Measurements from ENCODE around the gene ARID3C.

Gene ARID3C

GRCh38 chr9:34662526-34663302 is 33.8 kb upstream of the ARID3C start, which contains the start of gene CCL27:
TSS of gene CCL27 (minus strand) at chr9:34662657. CDS start at chr9:34662633, 24 bp downstream.
- no peak within 1 kb of the TSS for H3K4me3 ChIP-seq (ENCODE audit: low read depth, low read length)
- H3K27me3 ChIP-seq (replicated peaks) = no peaks in the 10 kb centered on the region
- H3K27ac ChIP-seq = no peak within 1 kb of the TSS
- no peaks in the 10 kb centered on the region for H3K36me3 ChIP-seq (replicated peaks)
- in situ Hi-C loops (cut with HindIII; ENCODE audit: low pct_ligation_motif_present, low sequenced_read_pairs) = no loop called here
- TF ChIP-seq, protein P1, sequence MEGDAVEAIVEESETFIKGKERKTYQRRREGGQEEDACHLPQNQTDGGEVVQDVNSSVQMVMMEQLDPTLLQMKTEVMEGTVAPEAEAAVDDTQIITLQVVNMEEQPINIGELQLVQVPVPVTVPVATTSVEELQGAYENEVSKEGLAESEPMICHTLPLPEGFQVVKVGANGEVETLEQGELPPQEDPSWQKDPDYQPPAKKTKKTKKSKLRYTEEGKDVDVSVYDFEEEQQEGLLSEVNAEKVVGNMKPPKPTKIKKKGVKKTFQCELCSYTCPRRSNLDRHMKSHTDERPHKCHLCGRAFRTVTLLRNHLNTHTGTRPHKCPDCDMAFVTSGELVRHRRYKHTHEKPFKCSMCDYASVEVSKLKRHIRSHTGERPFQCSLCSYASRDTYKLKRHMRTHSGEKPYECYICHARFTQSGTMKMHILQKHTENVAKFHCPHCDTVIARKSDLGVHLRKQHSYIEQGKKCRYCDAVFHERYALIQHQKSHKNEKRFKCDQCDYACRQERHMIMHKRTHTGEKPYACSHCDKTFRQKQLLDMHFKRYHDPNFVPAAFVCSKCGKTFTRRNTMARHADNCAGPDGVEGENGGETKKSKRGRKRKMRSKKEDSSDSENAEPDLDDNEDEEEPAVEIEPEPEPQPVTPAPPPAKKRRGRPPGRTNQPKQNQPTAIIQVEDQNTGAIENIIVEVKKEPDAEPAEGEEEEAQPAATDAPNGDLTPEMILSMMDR (IDR thresholded peaks at IDR 0.05; ENCODE audit: low read depth, low read length, missing control alignments) = no peak
- DNase-seq = no peak

- no peaks in the 10 kb centered on the region for H3K36me3 ChIP-seq (replicated peaks)
- no peak for DNase-seq
- no peak overlapping the region for H3K4me3 ChIP-seq (ENCODE audit: low read depth, low read length)
- TF ChIP-seq, protein P1 (IDR thresholded peaks at IDR 0.05; ENCODE audit: low read depth, low read length, missing control alignments) = no peak
- H3K27ac ChIP-seq = no peak overlapping the region
- H3K27me3 ChIP-seq (replicated peaks) = no peaks in the 10 kb centered on the region
- in situ Hi-C loops (cut with HindIII; ENCODE audit: low pct_ligation_motif_present, low sequenced_read_pairs) = no loop called here
These were observed 30.9 kb upstream of the ARID3C start for GRCh38 chr9:34659592-34660253.

DNA sequence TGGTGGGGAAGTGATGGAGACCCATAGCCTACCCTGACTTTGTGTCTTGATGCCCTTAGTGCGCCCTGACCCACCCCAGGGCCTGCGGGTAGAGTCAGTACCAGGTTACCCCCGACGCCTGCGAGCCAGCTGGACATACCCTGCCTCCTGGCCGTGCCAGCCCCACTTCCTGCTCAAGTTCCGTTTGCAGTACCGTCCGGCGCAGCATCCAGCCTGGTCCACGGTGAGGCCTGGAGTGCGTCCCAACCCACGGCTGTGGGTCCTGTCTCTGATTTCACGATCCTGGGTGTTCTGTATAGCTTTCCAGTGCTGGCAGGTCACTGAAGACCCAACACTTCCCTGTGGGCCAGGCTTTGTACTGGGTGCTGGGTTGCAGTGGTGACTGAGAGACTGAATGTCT is 29.6 kb upstream of the ARID3C start:
- TF ChIP-seq, protein P1 (IDR thresholded peaks at IDR 0.05; ENCODE audit: low read depth, low read length, missing control alignments) = no peak
- no peak overlapping the region for H3K4me3 ChIP-seq (ENCODE audit: low read depth, low read length)
- H3K27me3 ChIP-seq (replicated peaks) = no peaks in the 10 kb centered on the region
- no peak overlapping the region for H3K27ac ChIP-seq
- no peaks in the 10 kb centered on the region for H3K36me3 ChIP-seq (replicated peaks)
- DNase-seq = no peak
- in situ Hi-C loops (cut with HindIII; ENCODE audit: low pct_ligation_motif_present, low sequenced_read_pairs) = no loop called here

GRCh38 chr9:34656992-34657391 is 28.1 kb upstream of the ARID3C start:
- Histone ChIP-seq H3K4me3 (ENCODE audit: low read depth, low read length) (no peak overlapping the region), H3K27ac (no peak overlapping the region), H3K27me3 (replicated peaks) (no peaks in the 10 kb centered on the region), H3K36me3 (replicated peaks) (no peaks in the 10 kb centered on the region)
- TF ChIP-seq, protein P1 (IDR thresholded peaks at IDR 0.05; ENCODE audit: low read depth, low read length, missing control alignments) = no peak
- in situ Hi-C loops (cut with HindIII; ENCODE audit: low pct_ligation_motif_present, low sequenced_read_pairs) = no loop called here
- DNase-seq = no peak

DNA sequence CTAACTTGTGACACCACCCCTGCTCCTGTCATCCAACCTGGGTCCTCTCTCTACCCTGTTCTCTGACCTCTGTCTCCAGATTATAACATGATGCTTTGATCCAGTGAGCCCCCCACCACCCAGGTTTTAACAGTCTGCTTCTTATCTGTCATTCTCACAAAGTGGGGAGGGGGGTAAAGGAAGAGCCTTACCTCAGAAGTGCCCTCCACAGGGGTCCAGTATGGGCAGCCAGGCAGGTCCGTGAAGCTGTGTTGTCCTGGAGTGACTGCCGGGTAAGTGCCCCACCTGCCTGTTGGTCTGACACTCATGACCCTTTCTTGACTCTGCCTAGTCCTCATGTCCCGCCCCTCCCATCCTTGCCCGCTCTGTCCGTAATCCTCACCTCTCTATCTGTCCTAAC is 26.5 kb upstream of the ARID3C start:
- no peak for DNase-seq
- H3K36me3 ChIP-seq (replicated peaks) = no peaks in the 10 kb centered on the region
- H3K4me3 ChIP-seq (ENCODE audit: low read depth, low read length) = no peak overlapping the region
- in situ Hi-C loops (cut with HindIII; ENCODE audit: low pct_ligation_motif_present, low sequenced_read_pairs) = no loop called here
- H3K27me3 ChIP-seq (replicated peaks) = no peaks in the 10 kb centered on the region
- H3K27ac ChIP-seq = no peak overlapping the region
- TF ChIP-seq, protein P1 (IDR thresholded peaks at IDR 0.05; ENCODE audit: low read depth, low read length, missing control alignments) = no peak

All from brain microvascular endothelial cell (primary cell).